ENCODE measurements around the gene CDNF.

The CDNF gene

GRCh38 chr10:14787938-14788337 is 49.9 kb downstream of the CDNF start:
- no peak for DNase-seq

- DNase-seq = no peak
These were observed 53.3 kb downstream of the CDNF start for GRCh38 chr10:14784459-14785055.

GRCh38 chr10:14782691-14783363 is 55.0 kb downstream of the CDNF start:
- no peak for DNase-seq

- no peak for DNase-seq
These were observed 56.1 kb downstream of the CDNF start for GRCh38 chr10:14781763-14782162.

GRCh38 chr10:14779001-14779651 is 58.7 kb downstream of the CDNF start:
- DNase-seq = no peak

GRCh38 chr10:14776546-14776945 is 61.3 kb downstream of the CDNF start:
- DNase-seq = no peak

- no peak for DNase-seq
These were observed 62.2 kb downstream of the CDNF start for GRCh38 chr10:14775656-14776055.

- no peak for DNase-seq
These were observed 63.0 kb downstream of the CDNF start, which contains the start of gene FAM107B for GRCh38 chr10:14774797-14775196. Gene FAM107B, minus strand, starts transcription at chr10:14774897. Its CDS starts 234 bp downstream, at chr10:14774663.

GRCh38 chr10:14774214-14774580 is 63.6 kb downstream of the CDNF start:
- no peak for DNase-seq

- DNase-seq = no peak
These were observed 64.2 kb downstream of the CDNF start for GRCh38 chr10:14773551-14774213.

- DNase-seq = no peak
These were observed 65.4 kb downstream of the CDNF start for GRCh38 chr10:14772399-14772798.

GRCh38 chr10:14770927-14771326 is 66.9 kb downstream of the CDNF start:
- DNase-seq = no peak

Data from suppressor macrophage (primary cell).